IMR-90 (cell line): ENCODE results near the gene ZSCAN29. TPM values are rescaled to one million over a fixed set of nuclear protein-coding genes. Genes with fewer than 3 reads are reported as not detected.

Experiments
- ATAC-seq: fragments of 200-7000 bp; cut with Tn5 transposase; 2 replicates; pipeline ENCODE4 v1.9.1; 2020; ENCODE audit warnings: low read depth, mild to moderate bottlenecking, moderate library complexity
- BruUV-seq: library from RNA; stranded (reverse); fragments of 400-500 nt; replicated peaks from 2 replicates; lab custom pipeline; 2021; lab: Mats Ljungman, UMichigan
- CTCF ChIA-PET: fragments of 300-600 bp; formaldehyde crosslinking; extraction: SDS; loops from one replicate; lab custom pipeline; 2021; ENCODE audit warnings: antibody characterized with exemption; lab: Yijun Ruan, JAX
- POLR2A ChIA-PET: fragments of 300-600 bp; sonication (Branson Sonifier 250); formaldehyde crosslinking; loops from one replicate; lab custom pipeline; 2022; ENCODE audit warnings: antibody characterized with exemption; ENCODE audit not compliant: unreplicated experiment; lab: Charles Lee
- DNase-seq: peaks from one replicate; pipeline ENCODE4 v3.0.0; 2013
- H2AFZ ChIP-seq: replicated peaks from 2 replicates; pipeline ENCODE3; 2013; ENCODE audit warnings: low read length, mild to moderate bottlenecking; ENCODE audit not compliant: poor library complexity
- H2AK5ac ChIP-seq: 2 replicates; pipeline ENCODE4 v1.6.1; 2013; ENCODE audit warnings: low read depth, low read length, inconsistent platforms
- H2AK9ac ChIP-seq: replicated peaks from 2 replicates; pipeline ENCODE3; 2013; ENCODE audit warnings: mild to moderate bottlenecking, low read depth, low read length, moderate library complexity; ENCODE audit not compliant: poor library complexity
- H2BK120ac ChIP-seq: 2 replicates; pipeline ENCODE4 v1.6.1; 2013; ENCODE audit warnings: low read depth, low read length, inconsistent platforms
- H2BK15ac ChIP-seq: 3 replicates; pipeline ENCODE4 v1.6.1; 2013; ENCODE audit warnings: low read depth, low read length, inconsistent platforms
- H2BK20ac ChIP-seq: 2 replicates; pipeline ENCODE4 v1.6.1; 2013; ENCODE audit warnings: low read depth, mild to moderate bottlenecking, inconsistent platforms, low read length, moderate library complexity
- H2BK5ac ChIP-seq: 2 replicates; pipeline ENCODE4 v1.6.1; 2013; ENCODE audit warnings: mild to moderate bottlenecking, low read depth, low read length, inconsistent platforms; ENCODE audit not compliant: poor library complexity, severe bottlenecking
- H3K14ac ChIP-seq: replicated peaks from 2 replicates; pipeline ENCODE4 v1.6.1; 2013; ENCODE audit warnings: low read depth, low read length, inconsistent platforms
- H3K18ac ChIP-seq: 2 replicates; pipeline ENCODE4 v1.6.1; 2013; ENCODE audit warnings: low read depth, low read length, control low read depth
- H3K23ac ChIP-seq: 2 replicates; pipeline ENCODE4 v1.6.1; 2013; ENCODE audit warnings: low read depth, low read length, inconsistent platforms
- H3K27ac ChIP-seq: 2 replicates; pipeline ENCODE4 v1.5.1; 2013; ENCODE audit warnings: mild to moderate bottlenecking, control low read depth, low read length; ENCODE audit not compliant: insufficient read depth
- H3K27me3 ChIP-seq: 2 replicates; pipeline ENCODE4 v1.6.1; 2013; ENCODE audit warnings: low read length; ENCODE audit not compliant: control insufficient read depth, insufficient read depth
- H3K36me3 ChIP-seq: 2 replicates; pipeline ENCODE4 v1.6.1; 2013; ENCODE audit warnings: low read length, mixed read lengths; ENCODE audit not compliant: control insufficient read depth, insufficient read depth
- H3K4ac ChIP-seq: 2 replicates; pipeline ENCODE4 v1.6.1; 2013; ENCODE audit warnings: low read depth, low read length, inconsistent platforms
- H3K4me1 ChIP-seq: 2 replicates; pipeline ENCODE4 v1.6.1; 2013; ENCODE audit warnings: low read length, mixed read lengths; ENCODE audit not compliant: control insufficient read depth, insufficient read depth
- H3K4me2 ChIP-seq: 2 replicates; pipeline ENCODE4 v1.6.1; 2013; ENCODE audit warnings: low read depth, mild to moderate bottlenecking, control low read depth, low read length, moderate library complexity
- H3K4me3 ChIP-seq: 2 replicates; pipeline ENCODE4 v1.5.1; 2013; ENCODE audit warnings: low read depth, mild to moderate bottlenecking, control low read depth, low read length, moderate library complexity; ENCODE audit not compliant: insufficient read depth
- H3K56ac ChIP-seq: 2 replicates; pipeline ENCODE4 v1.6.1; 2013; ENCODE audit warnings: low read length, inconsistent platforms; ENCODE audit not compliant: insufficient read depth; ENCODE audit errors: extremely low read depth
- H3K79me1 ChIP-seq, 2 experiments: 2 replicates each; pipeline ENCODE4 v1.6.1; 2013; ENCODE audit warnings: low read length in 2 of 2, inconsistent platforms in 1 of 2, low read depth in 1 of 2
- H3K9ac ChIP-seq: 2 replicates; pipeline ENCODE4 v1.6.1; 2013; ENCODE audit warnings: low read depth, low read length, control low read depth
- H3K9me1 ChIP-seq: 2 replicates; pipeline ENCODE4 v1.6.1; 2013; ENCODE audit warnings: low read length, inconsistent platforms; ENCODE audit not compliant: insufficient read depth
- H3K9me3 ChIP-seq: 2 replicates; pipeline ENCODE4 v1.6.1; 2013; ENCODE audit warnings: low read length; ENCODE audit not compliant: control insufficient read depth, insufficient read depth
- H4K20me1 ChIP-seq: 2 replicates; pipeline ENCODE4 v1.6.1; 2013; ENCODE audit warnings: low read length, inconsistent platforms; ENCODE audit not compliant: insufficient read depth
- H4K5ac ChIP-seq: 2 replicates; pipeline ENCODE4 v1.6.1; 2013; ENCODE audit warnings: mild to moderate bottlenecking, low read depth, low read length, control low read depth
- H4K8ac ChIP-seq, 2 experiments: 2 replicates each; pipeline ENCODE4 v1.6.1; 2013; ENCODE audit warnings: low read depth in 2 of 2, low read length in 2 of 2, control low read depth in 1 of 2, inconsistent platforms in 1 of 2
- H4K91ac ChIP-seq: 2 replicates; pipeline ENCODE4 v1.6.1; 2013; ENCODE audit warnings: low read depth, low read length, inconsistent platforms; ENCODE audit not compliant: insufficient read depth
- BHLHE40 ChIP-seq: fragments of 150-350 bp; IDR thresholded peaks from 2 replicates; pipeline ENCODE4 v1.6.1; 2016; ENCODE audit warnings: mild to moderate bottlenecking, low read depth, low read length
- CEBPB ChIP-seq: IDR thresholded peaks from 2 replicates; pipeline ENCODE4 v1.6.1; 2012; ENCODE audit warnings: low read depth, low read length, improper control_type of control experiment
- CHD1 ChIP-seq: IDR thresholded peaks from 2 replicates; pipeline ENCODE4 v1.6.1; 2012; ENCODE audit warnings: low read depth, low read length, improper control_type of control experiment
- MAFK ChIP-seq: IDR thresholded peaks from 2 replicates; pipeline ENCODE4 v1.6.1; 2012; ENCODE audit warnings: low read depth, low read length, improper control_type of control experiment
- POLR2A ChIP-seq: IDR thresholded peaks from 2 replicates; pipeline ENCODE4 v1.6.1; 2012; ENCODE audit warnings: mild to moderate bottlenecking, low read depth, low read length
- USF2 ChIP-seq: fragments of 150-350 bp; IDR thresholded peaks from 2 replicates; pipeline ENCODE4 v1.6.1; 2017; ENCODE audit warnings: mild to moderate bottlenecking, antibody characterized with exemption, low read length, low read depth
- dilution Hi-C: fragments of 300-500 bp; cut with HindIII; formaldehyde crosslinking; loops from one replicate; pipeline ENCODE4 v1.14.3; 2018; ENCODE audit warnings: low sequenced_read_pairs; ENCODE audit not compliant: unreplicated experiment
- in situ Hi-C: fragments of 300-500 bp; cut with MboI; formaldehyde crosslinking; loops from 3 replicates; pipeline ENCODE4 v1.14.3; 2019; ENCODE audit warnings: low sequenced_read_pairs, inconsistent platforms, mixed read lengths
- intact Hi-C: fragments of 100-400 bp; cut with micrococcal nuclease; formaldehyde crosslinking; loops from 2 replicates; pipeline ENCODE4 v1.10.0; 2022
- polyA plus RNA-seq, 3 experiments: library from polyadenylated mRNA; depleted of rRNA; stranded (reverse); fragments of >200 nt; gene quantifications; 2 replicates each; pipeline ENCODE4 v1.2.3, GENCODE V29; 2012; ENCODE audit warnings: low replicate concordance in 1 of 3
- total RNA-seq: library from RNA; depleted of rRNA; stranded (reverse); fragments of >200 nt; gene quantifications from 2 replicates; pipeline ENCODE4 v1.2.3, GENCODE V29; 2012

Gene ZSCAN29
- total and polyA plus RNA-seq, 2 of the 4 experiments (the other 2 are of a cell fraction) = 6.8 to 8.6 TPM

DNA sequence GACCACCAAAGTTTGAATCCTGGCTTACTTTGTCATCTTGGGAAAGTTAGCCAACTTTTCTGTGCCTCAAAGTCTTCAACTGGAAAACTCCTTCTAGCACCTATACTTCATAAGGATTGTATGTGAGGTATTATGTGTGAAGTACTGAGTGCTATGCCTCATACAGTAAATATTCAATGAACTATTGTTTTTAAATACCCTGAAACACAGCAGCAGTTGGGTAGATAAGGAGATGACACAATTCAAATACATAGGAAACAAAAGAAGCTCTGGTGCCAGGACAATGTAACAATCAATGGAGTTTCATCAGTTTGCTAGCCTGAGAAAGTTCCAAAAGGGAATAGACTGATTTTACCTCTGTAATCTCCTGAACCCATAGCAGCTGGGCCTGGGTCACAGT, 43.4 kb upstream of the ZSCAN29 start:
- peaks cover 34% of the 10 kb centered on the region for H3K36me3 ChIP-seq

More for the DNA sequence above, 43.4 kb upstream of the ZSCAN29 start:
- H2AFZ ChIP-seq = no peak overlapping the region
- no peak overlapping the region for H3K56ac ChIP-seq
- no peak for ATAC-seq
- no peak overlapping the region for H2AK5ac ChIP-seq
- H3K23ac ChIP-seq = no peak overlapping the region
- H2BK5ac ChIP-seq = no peak overlapping the region
- no peak overlapping the region for H3K9ac ChIP-seq
- CTCF ChIA-PET = no interaction called here
- no peak overlapping the region for H3K4ac ChIP-seq
- peaks cover 3 to 10% of the 10 kb centered on the region in 2 experiments for H3K79me1 ChIP-seq
- H2BK15ac ChIP-seq = no peak overlapping the region
- no peak overlapping the region for H2BK120ac ChIP-seq
- TF ChIP-seq CEBPB (no peak), BHLHE40 (no peak), MAFK (no peak), CHD1 (no peak), POLR2A (no peak), USF2 (no peak)
- H3K4me3 ChIP-seq = no peak overlapping the region
- intact Hi-C loops = loop anchor here (5.0 kb wide), 1 partner anchor 48 kb away; no protein-coding TSS in a partner anchor
- no peak overlapping the region for H4K5ac ChIP-seq
- no peak overlapping the region for H3K4me2 ChIP-seq
- peaks cover 2% of the 10 kb centered on the region; the same call in 1 of the 2 replicates for H3K9me1 ChIP-seq
- DNase-seq = no peak
- peaks cover 6% of the 10 kb centered on the region; the same call in 1 of the 2 replicates for H4K20me1 ChIP-seq
- no peak overlapping the region for H4K91ac ChIP-seq
- H3K27me3 ChIP-seq = no peaks in the 10 kb centered on the region
- no peak overlapping the region for H4K8ac ChIP-seq
- H3K4me1 ChIP-seq = no peaks in the 10 kb centered on the region
- POLR2A ChIA-PET = no interaction called here
- H3K14ac ChIP-seq = no peak overlapping the region
- in situ Hi-C loops = no loop called here
- H2BK20ac ChIP-seq = no peak overlapping the region
- dilution Hi-C loops = no loop called here
- no peak overlapping the region for H3K18ac ChIP-seq
- no TSS peak for BruUV-seq
- no peak overlapping the region for H2AK9ac ChIP-seq
- no peak overlapping the region for H3K27ac ChIP-seq
- H3K9me3 ChIP-seq = no peaks in the 10 kb centered on the region
